NCI-H146 treated with DMSO at 0.1 percent for 48 hours (cell line): ENCODE measurements around the gene TUBA4A.

ENCODE experiments used
- DNase-seq: peaks from one replicate; lab custom pipeline; 2025; ENCODE audit not compliant: unreplicated experiment; lab: John Stamatoyannopoulos, UW

TUBA4A gene

GRCh38 chr2:219253753-219254589 is at the start of gene TUBA4A:
TUBA4A (minus strand) TSS chr2:219253918; CDS start chr2:219253858, 60 bp downstream.
- DNase-seq, result peak; percentile 44

- DNase-seq, result no peak
Observed at GRCh38 chr2:219302412-219302968, 48.8 kb upstream of the TUBA4A start.

- DNase-seq, result no peak
Observed at GRCh38 chr2:219300022-219300421, 46.3 kb upstream of the TUBA4A start.

GRCh38 chr2:219299372-219299760 is 45.6 kb upstream of the TUBA4A start:
- DNase-seq, result no peak

- DNase-seq, result peak; percentile 13
Observed at GRCh38 chr2:219298759-219299371, 45.1 kb upstream of the TUBA4A start.

GRCh38 chr2:219297766-219298456 is 44.2 kb upstream of the TUBA4A start:
- no peak for DNase-seq

GRCh38 chr2:219296631-219297391 is 43.1 kb upstream of the TUBA4A start:
- DNase-seq, result no peak

- no peak for DNase-seq
Observed at GRCh38 chr2:219296142-219296541, 42.4 kb upstream of the TUBA4A start.

- DNase-seq, result peak; percentile 39
Observed at GRCh38 chr2:219294356-219295351, 40.9 kb upstream of the TUBA4A start.

GRCh38 chr2:219293736-219294231 is 40.1 kb upstream of the TUBA4A start:
- DNase-seq, result no peak

- DNase-seq, result no peak
Observed at GRCh38 chr2:219292616-219293015, 38.9 kb upstream of the TUBA4A start.

- DNase-seq, result no peak
Observed at GRCh38 chr2:219291910-219292490, 38.3 kb upstream of the TUBA4A start.

GRCh38 chr2:219291394-219291793 is 37.7 kb upstream of the TUBA4A start:
- no peak for DNase-seq

- DNase-seq, result no peak
Observed at GRCh38 chr2:219290381-219291171, 36.9 kb upstream of the TUBA4A start.

GRCh38 chr2:219289537-219290361 is 36.0 kb upstream of the TUBA4A start:
- no peak for DNase-seq

- no peak for DNase-seq
Observed at GRCh38 chr2:219289195-219289536, 35.4 kb upstream of the TUBA4A start.

- DNase-seq, result no peak
Observed at GRCh38 chr2:219287580-219288265, 34.0 kb upstream of the TUBA4A start.
